HepG2 (cell line): ENCODE results near the gene TMEM9. TPM values are rescaled to one million over a fixed set of nuclear protein-coding genes. Genes with fewer than 3 reads are reported as not detected.

Source experiments
- ATAC-seq: fragments of 200-7000 bp; cut with Tn5 transposase; 3 replicates; pipeline ENCODE4 v1.9.1; 2020; ENCODE audit warnings: mild to moderate bottlenecking, moderate library complexity
- BruUV-seq: library from RNA; stranded (reverse); fragments of 400-500 nt; replicated peaks from 2 replicates; lab custom pipeline; 2021; lab: Mats Ljungman, UMichigan
- CTCF ChIA-PET: fragments of 300-600 bp; formaldehyde crosslinking; extraction: SDS; loops from one replicate; lab custom pipeline; 2021; ENCODE audit warnings: low total read pairs, inconsistent platforms, low intra/inter-chr PET ratio; lab: Yijun Ruan, JAX
- POLR2A ChIA-PET: fragments of 350-600 bp; sonication (Branson Sonifier 250); formaldehyde crosslinking; loops from one replicate; lab custom pipeline; 2020; ENCODE audit warnings: antibody characterized with exemption, inconsistent platforms; lab: Yijun Ruan, JAX
- DNase-seq: peaks from one replicate; pipeline ENCODE4 v3.0.0-alpha.2; 2015; ENCODE audit warnings: low spot score
- FAIRE-seq: peaks from 3 replicates; lab custom pipeline; 2011; peaks lifted over from hg19 to GRCh38; lab: Jason Lieb, UNC
- H2AFZ ChIP-seq: one replicate; pipeline ENCODE4 v1.6.1; 2011; ENCODE audit warnings: low read length, inconsistent platforms
- H3K27ac ChIP-seq: fragments of 300-600 bp; 3 replicates; pipeline ENCODE4 v1.8.0; 2011; ENCODE audit warnings: mixed run types, mild to moderate bottlenecking, mixed read lengths, low read length, inconsistent platforms; ENCODE audit not compliant: insufficient read depth; ENCODE audit errors: extremely low read length
- H3K27me3 ChIP-seq, 2 experiments: fragments of 200-600 bp in 1 of 2; 2 replicates in 1 of 2; 3 replicates in 1 of 2; pipeline versions ENCODE4 v1.6.0 to v1.8.0; 2011; ENCODE audit warnings: low read length in 2 of 2, mild to moderate bottlenecking in 2 of 2, moderate library complexity in 2 of 2, inconsistent platforms in 1 of 2; ENCODE audit not compliant: insufficient read depth in 2 of 2, control insufficient read depth in 1 of 2
- H3K36me3 ChIP-seq, 2 experiments: fragments of 200-600 bp in 1 of 2; replicated peaks in 1 of 2; 2 replicates in 1 of 2; 3 replicates in 1 of 2; pipeline versions ENCODE4 v1.5.1 to v1.8.0; 2011; ENCODE audit warnings: low read length in 2 of 2, inconsistent platforms in 1 of 2; ENCODE audit not compliant: insufficient read depth in 2 of 2, control insufficient read depth in 1 of 2
- H3K4me1 ChIP-seq: 2 replicates; pipeline ENCODE4 v1.5.1; 2012; ENCODE audit warnings: low read length, inconsistent platforms; ENCODE audit not compliant: insufficient read depth
- H3K4me2 ChIP-seq: 2 replicates; pipeline ENCODE4 v1.6.0; 2011; ENCODE audit warnings: low read depth, low read length, inconsistent platforms
- H3K4me3 ChIP-seq, 3 experiments: fragments of 200-600 bp in 1 of 3; sonication (generic), shearing (Covaris generic) in 1 of 3; replicated peaks in 1 of 3; 2 replicates each; pipeline ENCODE4 v1.5.1; 2011 to 2016; ENCODE audit warnings: low read length in 3 of 3, inconsistent platforms in 2 of 3, low read depth in 2 of 3, mild to moderate bottlenecking in 2 of 3, control low read depth in 1 of 3, mixed read lengths in 1 of 3; ENCODE audit not compliant: insufficient read depth in 1 of 3
- H3K79me2 ChIP-seq: one replicate; pipeline ENCODE4 v1.6.1; 2011; ENCODE audit warnings: low read length, inconsistent platforms; ENCODE audit not compliant: insufficient read depth
- H3K9ac ChIP-seq: 2 replicates; pipeline ENCODE4 v1.6.0; 2011; ENCODE audit warnings: mild to moderate bottlenecking, low read depth, low read length, inconsistent platforms; ENCODE audit not compliant: insufficient read depth
- H3K9me3 ChIP-seq: 2 replicates; pipeline ENCODE4 v1.5.1; 2012; ENCODE audit warnings: mild to moderate bottlenecking, low read length
- H4K20me1 ChIP-seq: 2 replicates; pipeline ENCODE4 v1.6.0; 2011; ENCODE audit warnings: inconsistent platforms, mild to moderate bottlenecking, low read length, moderate library complexity; ENCODE audit not compliant: insufficient read depth
- ADNP ChIP-seq: sonication (generic); formaldehyde crosslinking; IDR thresholded peaks from 2 replicates; pipeline ENCODE4 v1.4.0; 2020; ENCODE audit warnings: missing genetic modification reagents
- CBX1 ChIP-seq: IDR thresholded peaks from one replicate; pipeline ENCODE4 v1.6.1; 2016; ENCODE audit warnings: antibody characterized with exemption, low read depth
- HOXA5 ChIP-seq: sonication (generic); formaldehyde crosslinking; IDR thresholded peaks from 2 replicates; pipeline ENCODE4 v1.4.0; 2020; ENCODE audit warnings: missing genetic modification reagents
- IRF2 ChIP-seq: IDR thresholded peaks from 2 replicates; pipeline ENCODE4 v1.6.1; 2018; ENCODE audit warnings: missing genetic modification reagents, missing compliant biosample characterization
- MXI1 ChIP-seq: IDR thresholded peaks from 3 replicates; pipeline ENCODE4 v1.6.1; 2012; ENCODE audit warnings: low read depth, low read length, inconsistent platforms, borderline replicate concordance
- NFKBIZ ChIP-seq: IDR thresholded peaks from 2 replicates; pipeline ENCODE4 v1.6.1; 2018; ENCODE audit warnings: missing genetic modification reagents, missing compliant biosample characterization
- PHF21A ChIP-seq: sonication (generic); formaldehyde crosslinking; IDR thresholded peaks from 2 replicates; pipeline ENCODE4 v1.5.0; 2020; ENCODE audit warnings: mild to moderate bottlenecking, missing genetic modification reagents
- RFX1 ChIP-seq: fragments of 450-650 bp; IDR thresholded peaks from 2 replicates; pipeline ENCODE4 v1.6.1; 2017
- SATB2 ChIP-seq: sonication (generic); formaldehyde crosslinking; IDR thresholded peaks from 2 replicates; pipeline ENCODE4 v1.5.0; 2020; ENCODE audit warnings: missing genetic modification reagents
- SNAPC2 ChIP-seq: sonication (generic); formaldehyde crosslinking; IDR thresholded peaks from 2 replicates; pipeline ENCODE4 v1.8.1; 2022; ENCODE audit warnings: mild to moderate bottlenecking, missing genetic modification reagents
- TCF12 ChIP-seq, 2 experiments: fragments of 450-650 bp in 1 of 2; sonication (generic) in 1 of 2; formaldehyde crosslinking in 1 of 2; IDR thresholded peaks; 2 replicates each; pipeline versions ENCODE4 v1.6.1 to v1.8.0; 2017 to 2022; ENCODE audit warnings: antibody characterized with exemption in 1 of 2, mild to moderate bottlenecking in 1 of 2, missing genetic modification reagents in 1 of 2, moderate library complexity in 1 of 2
- UBTF ChIP-seq: sonication (generic); formaldehyde crosslinking; IDR thresholded peaks from 2 replicates; pipeline ENCODE4 v1.4.0; 2020; ENCODE audit warnings: mild to moderate bottlenecking, missing genetic modification reagents
- YEATS4 ChIP-seq: sonication (generic); formaldehyde crosslinking; IDR thresholded peaks from 2 replicates; pipeline ENCODE4 v1.4.0; 2020; ENCODE audit warnings: missing genetic modification reagents, borderline replicate concordance
- ZIK1 ChIP-seq: sonication (generic); formaldehyde crosslinking; IDR thresholded peaks from 2 replicates; pipeline ENCODE4 v1.5.0; 2020; ENCODE audit warnings: mild to moderate bottlenecking, low read depth, missing genetic modification reagents, borderline replicate concordance
- ZKSCAN1 ChIP-seq: fragments of 150-350 bp; IDR thresholded peaks from 2 replicates; pipeline ENCODE4 v1.6.1; 2014; ENCODE audit warnings: low read length
- ZNF180 ChIP-seq: sonication (generic); formaldehyde crosslinking; IDR thresholded peaks from 2 replicates; pipeline ENCODE4 v1.4.0; 2020; ENCODE audit warnings: low read depth, missing genetic modification reagents, borderline replicate concordance
- ZNF543 ChIP-seq: sonication (generic); formaldehyde crosslinking; IDR thresholded peaks from 2 replicates; pipeline ENCODE4 v1.4.0; 2020; ENCODE audit warnings: mild to moderate bottlenecking, missing genetic modification reagents
- ZNF547 ChIP-seq: sonication (generic); formaldehyde crosslinking; IDR thresholded peaks from 2 replicates; pipeline ENCODE4 v1.5.1; 2020; ENCODE audit warnings: mild to moderate bottlenecking, missing genetic modification reagents
- WGBS: methylation state at CpG from one replicate; pipeline ENCODE4 v1.1.6; 2017; ENCODE audit warnings: low lambda C conversion rate; 5-methylcytosine and 5-hydroxymethylcytosine counted together
- in situ Hi-C: cut with HindIII; loops from 2 replicates; pipeline ENCODE4 v1.10.0; 2017; ENCODE audit warnings: low pct_unique_long_range_greater_than_20kb; ENCODE audit not compliant: extremely low pct_ligation_motif_present
- intact Hi-C: fragments of 100-400 bp; cut with micrococcal nuclease; formaldehyde crosslinking; loops from one replicate; pipeline ENCODE4 v1.10.0; 2022; ENCODE audit not compliant: unreplicated experiment
- polyA plus RNA-seq, 8 experiments: library from polyadenylated mRNA; depleted of rRNA in 3 of 8; stranded (reverse) in 7 of 8; unstranded in 1 of 8; fragments of >200 nt; fragmentation: Illumina TruSeq in 4 of 8; extraction: Trizol in 4 of 8; gene quantifications; 2 replicates each; pipeline versions ENCODE4 v1.2.1 to v1.2.3, GENCODE V29; 2011 to 2016; ENCODE audit warnings: low read depth in 4 of 8, missing spikeins in 1 of 8, mixed read lengths in 1 of 8; ENCODE audit not compliant: insufficient read depth in 1 of 8
- total RNA-seq, 5 experiments: library from RNA; depleted of rRNA; stranded (reverse); fragments of >200 nt; fragmentation: Illumina TruSeq; extraction: Trizol; gene quantifications; 2 replicates each; pipeline ENCODE4 v1.2.3, GENCODE V29; 2016; ENCODE audit warnings: low read depth in 1 of 5
- TF ChIP-seq, protein P1 (sequence below): sonication (generic); formaldehyde crosslinking; IDR thresholded peaks from 2 replicates; pipeline ENCODE4 v1.5.1; 2020; ENCODE audit warnings: missing genetic modification reagents, mild to moderate bottlenecking, borderline replicate concordance
- TF ChIP-seq, protein P2 (sequence below): sonication (generic); formaldehyde crosslinking; IDR thresholded peaks from 2 replicates; pipeline ENCODE4 v1.9.0; 2021; ENCODE audit warnings: missing genetic modification reagents, borderline replicate concordance

The TMEM9 gene
- total and polyA plus RNA-seq, 2 of the 13 experiments (the other 11 are each of a cell fraction or from before 2014, with no cell fraction given) = 60.9 to 102 TPM

DNA sequence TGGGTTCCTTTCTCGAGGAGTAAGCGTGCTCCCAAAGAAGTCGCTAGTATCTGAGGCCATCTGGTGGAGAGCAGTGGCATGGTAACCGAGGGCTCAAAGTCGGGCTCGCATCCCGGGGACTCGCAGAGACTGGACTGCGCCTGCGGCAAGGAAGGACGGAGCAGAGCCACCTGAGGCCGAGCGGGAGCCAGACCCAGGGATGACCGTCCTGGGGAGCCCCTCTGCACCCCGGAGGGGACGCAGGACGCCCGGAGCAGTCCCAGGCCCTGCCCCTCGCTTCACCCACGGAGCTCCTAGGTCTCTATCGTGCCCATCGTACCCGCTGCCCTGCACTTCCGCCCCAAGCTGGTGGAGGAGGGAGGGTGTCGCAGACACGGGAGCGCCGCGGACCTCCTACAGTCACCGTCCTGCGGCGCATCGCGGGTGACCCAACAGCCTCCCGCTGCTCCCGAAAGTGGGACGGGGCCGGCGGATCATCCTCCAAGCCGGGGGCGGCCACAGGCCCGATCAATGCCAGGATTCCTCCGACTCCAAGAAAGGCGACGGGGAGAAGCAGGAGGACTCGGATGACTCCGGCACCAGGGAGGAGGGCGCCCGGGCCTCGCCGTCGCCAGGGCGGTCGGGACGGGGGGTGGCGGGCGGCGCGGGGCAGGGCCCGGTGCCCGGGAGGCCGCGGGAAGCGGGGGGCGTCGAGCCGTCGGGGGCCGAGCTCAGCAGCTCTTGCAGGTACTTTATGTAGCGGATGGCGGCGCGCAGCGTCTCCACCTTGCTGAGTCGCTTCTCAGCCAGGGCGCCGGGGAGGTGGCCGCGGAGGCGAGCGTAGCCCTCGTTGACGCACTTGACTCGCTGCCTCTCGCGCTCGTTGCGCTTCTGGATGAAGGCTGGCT lies 39.8 kb downstream of the TMEM9 start:
- intact Hi-C loops = loop anchor here (1.0 to 10.0 kb wide), 5 partner anchors 28 to 557 kb away; partner anchors contain the start of gene INAVA
- peak; percentile 70 for FAIRE-seq
- no peak overlapping the region for H3K27ac ChIP-seq
- TF ChIP-seq, protein P1, sequence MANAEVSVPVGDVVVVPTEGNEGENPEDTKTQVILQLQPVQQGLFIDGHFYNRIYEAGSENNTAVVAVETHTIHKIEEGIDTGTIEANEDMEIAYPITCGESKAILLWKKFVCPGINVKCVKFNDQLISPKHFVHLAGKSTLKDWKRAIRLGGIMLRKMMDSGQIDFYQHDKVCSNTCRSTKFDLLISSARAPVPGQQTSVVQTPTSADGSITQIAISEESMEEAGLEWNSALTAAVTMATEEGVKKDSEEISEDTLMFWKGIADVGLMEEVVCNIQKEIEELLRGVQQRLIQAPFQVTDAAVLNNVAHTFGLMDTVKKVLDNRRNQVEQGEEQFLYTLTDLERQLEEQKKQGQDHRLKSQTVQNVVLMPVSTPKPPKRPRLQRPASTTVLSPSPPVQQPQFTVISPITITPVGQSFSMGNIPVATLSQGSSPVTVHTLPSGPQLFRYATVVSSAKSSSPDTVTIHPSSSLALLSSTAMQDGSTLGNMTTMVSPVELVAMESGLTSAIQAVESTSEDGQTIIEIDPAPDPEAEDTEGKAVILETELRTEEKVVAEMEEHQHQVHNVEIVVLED (CRISPR knock-in tag) = no peak
- TF ChIP-seq MXI1 = no peak
- no peak for TF ChIP-seq TCF12 (IDR thresholded peaks at IDR 0.05)
- TF ChIP-seq TCF12 (CRISPR knock-in tag; IDR thresholded peaks at IDR 0.05) = no peak
- TF ChIP-seq ZNF547 (CRISPR knock-in tag) = 0 out of 2 replicates have a peak, but pooled peaks have one; percentile 44
- TF ChIP-seq NFKBIZ (CRISPR knock-in tag) = no peak
- TF ChIP-seq UBTF (CRISPR knock-in tag) = peak; percentile 27; the same call in 1 of the 2 replicates
- no peak for TF ChIP-seq SATB2 (CRISPR knock-in tag)
- TF ChIP-seq HOXA5 (CRISPR knock-in tag) = no peak
- TF ChIP-seq YEATS4 = no peak
- no peak for TF ChIP-seq ZIK1 (CRISPR knock-in tag)
- TF ChIP-seq SNAPC2 (CRISPR knock-in tag) = no peak
- TF ChIP-seq IRF2 (CRISPR knock-in tag) = 0 out of 2 replicates have a peak, but pooled peaks have one; percentile 24
- no peak for TF ChIP-seq RFX1
- no peak for TF ChIP-seq ADNP (CRISPR knock-in tag)
- TF ChIP-seq ZNF543 = no peak
- TF ChIP-seq PHF21A (CRISPR knock-in tag) = no peak
- no peak for TF ChIP-seq ZNF180 (CRISPR knock-in tag)
- no peak for TF ChIP-seq CBX1
- TF ChIP-seq, protein P2, sequence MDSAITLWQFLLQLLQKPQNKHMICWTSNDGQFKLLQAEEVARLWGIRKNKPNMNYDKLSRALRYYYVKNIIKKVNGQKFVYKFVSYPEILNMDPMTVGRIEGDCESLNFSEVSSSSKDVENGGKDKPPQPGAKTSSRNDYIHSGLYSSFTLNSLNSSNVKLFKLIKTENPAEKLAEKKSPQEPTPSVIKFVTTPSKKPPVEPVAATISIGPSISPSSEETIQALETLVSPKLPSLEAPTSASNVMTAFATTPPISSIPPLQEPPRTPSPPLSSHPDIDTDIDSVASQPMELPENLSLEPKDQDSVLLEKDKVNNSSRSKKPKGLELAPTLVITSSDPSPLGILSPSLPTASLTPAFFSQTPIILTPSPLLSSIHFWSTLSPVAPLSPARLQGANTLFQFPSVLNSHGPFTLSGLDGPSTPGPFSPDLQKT (CRISPR knock-in tag) = no peak
- no peak for TF ChIP-seq ZKSCAN1

More for the DNA sequence above, 39.8 kb downstream of the TMEM9 start:
- CTCF ChIA-PET = interaction anchor here (1.8 kb wide), 1 partner anchor 28 kb away, joined by 24 read pairs; no protein-coding TSS in a partner anchor
- WGBS = 79% methylated on average over 40 of the region's 88 CpGs
- peak; percentile 97 for ATAC-seq
- Histone ChIP-seq H3K4me1 (no peaks in the 10 kb centered on the region), H3K79me2 (no peaks in the 10 kb centered on the region), H3K4me3 (peak overlapping the region in 2 of 3 experiments; percentile 48 to 74; a peak in 4 of 6 replicates), H3K36me3 (no peaks in the 10 kb centered on the region), H3K4me2 (peak overlapping the region; percentile 94), H3K9ac (no peak overlapping the region), H2AFZ (no peak overlapping the region), H3K9me3 (no peaks in the 10 kb centered on the region), H4K20me1 (no peaks in the 10 kb centered on the region), H3K27me3 (peaks cover 0 to 21% of the 10 kb centered on the region in 2 experiments; a peak in 3 of 5 replicates)
- POLR2A ChIA-PET = no interaction called here
- DNase-seq = peak; percentile 70
- no TSS peak for BruUV-seq
- in situ Hi-C loops = loop anchor here (10.0 kb wide), 1 partner anchor 140 kb away; no protein-coding TSS in a partner anchor
